ENCODE measurements around the gene MPST.

MPST gene

GRCh38 chr22:37014415-37014806 lies 5.1 kb upstream of the MPST start:
- Histone ChIP-seq H4K20me1 (ENCODE audit: insufficient read depth) (no peaks in the 10 kb centered on the region), H3K4me3 (IDR thresholded peaks at IDR 0.05; ENCODE audit: insufficient read depth, low read depth, low read length) (no peak overlapping the region), H3K79me2 (ENCODE audit: insufficient read depth, low read depth) (no peaks in the 10 kb centered on the region), H3K4me1 (ENCODE audit: low read depth, poor library complexity, severe bottlenecking) (no peaks in the 10 kb centered on the region), H3K27me3 (ENCODE audit: insufficient read depth, low read depth) (no peaks in the 10 kb centered on the region), H3K4me2 (no peak overlapping the region), H3K9ac (no peak overlapping the region), H2AFZ (ENCODE audit: low read depth) (no peak overlapping the region), H3K27ac (no peak overlapping the region), H3K36me3 (ENCODE audit: insufficient read depth) (no peaks in the 10 kb centered on the region)
- TF ChIP-seq CTCF (conservative IDR thresholded peaks at IDR 0.05; ENCODE audit: low read depth, low read length), result no peak

DNA sequence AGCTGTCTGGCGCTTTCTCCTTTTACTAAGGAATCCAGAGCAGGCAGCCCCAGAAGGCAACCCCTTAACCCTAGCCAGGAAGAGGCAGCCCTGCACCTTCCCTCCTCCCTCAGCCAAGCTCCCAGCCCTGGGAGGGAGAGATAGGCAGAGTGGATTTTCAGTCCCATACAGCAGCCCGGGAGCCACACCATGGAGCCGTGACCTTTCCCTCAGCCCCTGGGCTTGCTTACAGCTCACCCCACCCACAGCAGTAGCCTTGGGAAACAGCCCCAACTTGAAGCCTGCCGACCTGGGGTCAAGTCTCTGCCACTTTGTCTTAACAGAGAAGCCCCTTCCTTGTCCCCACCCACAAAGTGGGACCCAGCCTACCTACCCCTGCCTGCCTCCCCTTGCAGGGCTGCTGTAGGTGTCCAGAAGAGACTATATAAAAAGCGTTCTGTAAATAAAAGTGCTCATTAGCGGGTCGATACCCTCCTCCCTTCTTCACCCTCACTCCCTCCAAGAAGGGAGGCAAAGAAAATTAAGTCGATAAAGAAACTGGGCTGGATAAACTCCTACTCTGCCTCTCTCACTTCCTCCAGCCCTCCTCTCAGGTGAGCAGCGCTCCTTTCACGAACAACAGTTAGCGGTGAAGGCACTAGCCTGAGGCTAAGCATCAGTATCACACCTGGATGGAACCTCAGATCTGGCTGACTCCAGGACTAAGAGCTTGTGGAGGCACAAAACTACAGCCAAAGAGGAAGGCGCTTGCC lies 4.5 kb upstream of the MPST start:
- H3K4me2 ChIP-seq, result no peak overlapping the region

DNA sequence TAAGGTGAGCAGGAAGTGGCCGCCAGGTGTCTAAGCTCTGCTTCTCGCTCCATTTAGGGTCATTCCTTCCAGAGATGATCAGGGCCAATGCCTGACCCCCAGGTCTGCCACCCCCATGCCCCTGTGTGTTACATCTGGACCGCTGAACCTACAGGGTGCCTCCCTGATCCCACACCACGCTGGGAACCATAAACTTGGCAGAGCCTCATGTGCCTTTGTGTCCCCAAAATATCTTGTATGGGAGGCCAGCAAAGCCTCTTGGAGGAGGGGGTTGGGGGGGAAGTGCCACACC lies 4.0 kb upstream of the MPST start:
- no peak overlapping the region for H2AFZ ChIP-seq (ENCODE audit: low read depth)
- H3K27ac ChIP-seq, result no peak overlapping the region
- no peak overlapping the region for H3K4me3 ChIP-seq (IDR thresholded peaks at IDR 0.05; ENCODE audit: insufficient read depth, low read depth, low read length)
- no peak overlapping the region for H3K9ac ChIP-seq
- H3K36me3 ChIP-seq (ENCODE audit: insufficient read depth), result no peaks in the 10 kb centered on the region
- TF ChIP-seq CTCF (conservative IDR thresholded peaks at IDR 0.05; ENCODE audit: low read depth, low read length), result no peak
- H3K27me3 ChIP-seq (ENCODE audit: insufficient read depth, low read depth), result no peaks in the 10 kb centered on the region
- H4K20me1 ChIP-seq (ENCODE audit: insufficient read depth), result no peaks in the 10 kb centered on the region
- H3K4me1 ChIP-seq (ENCODE audit: low read depth, poor library complexity, severe bottlenecking), result peaks cover 3% of the 10 kb centered on the region
- no peak overlapping the region for H3K4me2 ChIP-seq
- H3K79me2 ChIP-seq (ENCODE audit: insufficient read depth, low read depth), result no peaks in the 10 kb centered on the region

More for the DNA sequence above, 4.5 kb upstream of the MPST start:
- no peaks in the 10 kb centered on the region for H3K27me3 ChIP-seq (ENCODE audit: insufficient read depth, low read depth)
- H2AFZ ChIP-seq (ENCODE audit: low read depth), result no peak overlapping the region
- no peak overlapping the region for H3K4me3 ChIP-seq (IDR thresholded peaks at IDR 0.05; ENCODE audit: insufficient read depth, low read depth, low read length)
- H3K9ac ChIP-seq, result no peak overlapping the region
- H3K27ac ChIP-seq, result no peak overlapping the region
- no peak for TF ChIP-seq CTCF (conservative IDR thresholded peaks at IDR 0.05; ENCODE audit: low read depth, low read length)
- H3K36me3 ChIP-seq (ENCODE audit: insufficient read depth), result no peaks in the 10 kb centered on the region
- H4K20me1 ChIP-seq (ENCODE audit: insufficient read depth), result no peaks in the 10 kb centered on the region
- H3K79me2 ChIP-seq (ENCODE audit: insufficient read depth, low read depth), result no peaks in the 10 kb centered on the region
- H3K4me1 ChIP-seq (ENCODE audit: low read depth, poor library complexity, severe bottlenecking), result no peaks in the 10 kb centered on the region

DNA sequence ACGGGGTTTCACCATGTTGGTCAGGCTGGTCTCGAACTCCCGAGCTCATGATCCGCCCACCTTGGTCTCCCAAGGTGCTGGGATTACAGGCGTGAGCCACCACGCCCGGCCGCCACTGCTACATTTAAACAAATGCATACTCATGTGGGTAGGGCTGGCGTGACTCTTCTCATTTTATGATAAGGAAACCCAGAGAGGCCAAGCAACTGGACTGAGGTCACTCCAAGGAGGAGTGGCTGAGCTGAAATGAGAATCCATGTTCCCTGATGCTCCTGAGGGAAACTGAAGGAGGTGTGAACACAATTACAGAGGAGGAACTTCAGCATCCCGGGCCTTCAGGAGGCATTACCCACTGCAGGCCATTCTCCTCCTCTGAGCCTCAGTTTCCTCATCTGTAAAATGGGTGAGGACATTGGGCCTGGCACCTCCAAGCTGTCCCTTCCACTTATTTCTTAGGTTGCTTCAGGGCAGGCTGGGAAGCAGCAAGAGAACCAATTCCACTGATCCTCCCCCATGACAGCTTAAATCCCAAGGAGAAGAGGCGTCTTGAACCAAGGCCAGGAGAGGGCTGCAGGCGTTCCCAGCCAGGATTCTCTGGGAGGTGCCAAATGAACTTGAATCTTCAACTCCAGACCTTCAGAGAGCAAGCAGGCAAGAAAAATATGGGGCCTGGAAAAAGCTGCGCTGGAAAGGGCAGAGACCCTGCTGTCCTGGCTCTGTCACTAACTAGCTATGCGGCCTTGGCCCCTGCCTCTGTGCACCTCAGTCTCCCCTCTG lies 3.2 kb upstream of the MPST start:
- no peak for TF ChIP-seq CTCF (conservative IDR thresholded peaks at IDR 0.05; ENCODE audit: low read depth, low read length)
- Histone ChIP-seq H4K20me1 (ENCODE audit: insufficient read depth) (no peaks in the 10 kb centered on the region), H3K4me1 (ENCODE audit: low read depth, poor library complexity, severe bottlenecking) (peaks cover 11% of the 10 kb centered on the region), H3K79me2 (ENCODE audit: insufficient read depth, low read depth) (no peaks in the 10 kb centered on the region), H3K9ac (no peak overlapping the region), H3K27me3 (ENCODE audit: insufficient read depth, low read depth) (no peaks in the 10 kb centered on the region), H3K4me2 (no peak overlapping the region), H3K27ac (no peak overlapping the region), H2AFZ (ENCODE audit: low read depth) (no peak overlapping the region), H3K36me3 (ENCODE audit: insufficient read depth) (no peaks in the 10 kb centered on the region), H3K4me3 (IDR thresholded peaks at IDR 0.05; ENCODE audit: insufficient read depth, low read depth, low read length) (no peak overlapping the region)

All from KMS-11 (cell line).